ENCODE measurements around the gene HSPE1. TPM values are rescaled to one million over a fixed set of nuclear protein-coding genes. Genes with fewer than 3 reads are reported as not detected.
"Not testable (repeated sequence)": the region's sequence is repeated elsewhere in the genome, so short reads cannot be mapped to it uniquely, and the experiment has no call there.

HSPE1 gene
- total RNA-seq, 1 experiment from 2014 or later, result 343 TPM

DNA sequence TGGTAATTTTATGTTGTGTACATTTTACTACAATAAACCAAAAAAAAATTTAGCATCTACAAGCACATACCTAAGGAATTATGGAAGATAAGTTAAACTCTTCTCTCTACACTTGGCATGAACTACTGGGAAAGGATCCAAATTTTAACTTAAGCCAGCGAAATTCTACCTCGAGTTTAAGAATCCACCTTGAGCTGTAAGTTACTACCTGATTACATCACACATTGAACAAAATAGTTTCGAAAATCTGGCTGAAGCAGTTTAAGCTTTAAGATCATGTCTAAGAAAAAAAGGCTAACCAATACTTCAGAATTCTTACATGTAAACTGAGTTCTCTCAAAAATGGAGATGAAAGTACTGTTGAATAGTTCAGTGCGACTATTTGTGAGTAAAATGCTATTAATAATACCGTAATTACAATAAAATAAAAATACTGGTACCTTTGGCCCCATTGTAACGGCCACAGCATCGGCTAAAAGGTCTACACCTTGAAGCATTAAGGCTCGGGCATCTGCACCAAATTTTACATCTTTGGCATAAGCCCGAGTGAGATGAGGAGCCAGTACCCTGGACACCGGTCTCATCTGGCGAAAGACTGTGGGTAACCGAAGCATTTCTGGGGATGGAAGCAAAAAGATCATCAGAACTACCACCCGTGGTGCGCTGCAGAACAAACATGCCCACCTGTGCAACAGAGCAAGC, 1.8 kb upstream of the HSPE1 start:
- DNase-seq (ENCODE audit: extremely low read depth, low read depth), result no peak

DNA sequence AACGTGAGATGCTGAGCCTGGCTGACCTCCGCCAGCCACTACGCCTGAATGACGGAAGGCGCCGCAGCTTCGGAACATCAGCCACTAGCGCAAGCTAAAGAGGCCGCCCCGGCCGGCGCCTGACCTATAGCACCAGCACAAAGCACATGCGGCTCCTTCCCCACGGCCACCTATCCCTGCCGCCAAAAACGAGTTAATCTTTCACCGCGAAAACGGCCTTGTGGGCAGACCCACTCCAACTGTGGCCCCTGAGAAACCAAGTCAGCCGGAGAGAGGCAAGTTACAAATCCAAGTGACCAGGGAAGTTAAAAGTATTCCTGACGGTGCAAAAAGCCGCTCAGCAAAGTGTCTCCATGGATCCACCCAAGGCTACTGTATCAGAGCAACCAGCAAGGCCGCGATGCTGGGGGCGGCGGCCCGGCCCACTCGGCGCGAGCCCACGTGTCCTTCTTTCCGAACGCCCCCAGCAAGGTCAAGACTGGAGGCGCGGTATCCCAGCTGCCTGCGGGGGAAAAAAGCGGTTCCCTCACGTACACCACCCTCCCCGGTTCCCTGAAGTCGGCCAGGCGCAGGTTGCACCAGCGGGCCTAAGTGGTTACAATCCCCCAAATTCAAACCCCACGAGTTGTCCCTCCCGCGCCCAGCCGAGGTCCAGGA, 1.1 kb upstream of the HSPE1 start:
- DNase-seq (ENCODE audit: extremely low read depth, low read depth), result no peak

DNA sequence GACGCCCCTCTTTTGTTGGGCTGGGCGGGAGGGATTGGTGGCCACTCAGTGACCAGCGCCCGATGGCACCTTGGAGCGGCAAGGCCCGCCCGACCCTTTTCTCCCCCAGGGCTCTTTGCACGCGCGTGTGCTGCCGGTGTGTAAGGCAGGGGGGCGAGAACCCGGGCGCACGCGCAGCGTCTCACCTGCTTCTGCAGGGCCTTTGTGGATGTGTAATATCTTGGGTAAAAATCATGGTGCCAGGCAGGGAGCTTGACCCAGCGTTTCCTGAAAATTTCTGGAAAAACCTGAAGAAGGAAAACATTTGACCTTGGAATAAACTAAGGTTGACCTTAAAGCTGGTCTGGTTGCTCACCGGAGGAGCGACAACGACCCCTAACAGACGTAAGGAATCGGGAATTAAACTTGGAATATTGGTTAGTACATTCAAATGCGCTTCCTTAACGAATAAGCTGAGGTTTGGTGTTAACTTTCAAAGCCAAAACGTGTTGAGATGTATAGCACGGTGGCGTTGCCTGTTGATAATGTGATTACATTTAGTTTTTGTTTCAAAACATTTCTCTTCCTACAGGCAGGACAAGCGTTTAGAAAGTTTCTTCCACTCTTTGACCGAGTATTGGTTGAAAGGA, 438 bp downstream of the HSPE1 start:
- DNase-seq (ENCODE audit: extremely low read depth, low read depth), result no peak

DNA sequence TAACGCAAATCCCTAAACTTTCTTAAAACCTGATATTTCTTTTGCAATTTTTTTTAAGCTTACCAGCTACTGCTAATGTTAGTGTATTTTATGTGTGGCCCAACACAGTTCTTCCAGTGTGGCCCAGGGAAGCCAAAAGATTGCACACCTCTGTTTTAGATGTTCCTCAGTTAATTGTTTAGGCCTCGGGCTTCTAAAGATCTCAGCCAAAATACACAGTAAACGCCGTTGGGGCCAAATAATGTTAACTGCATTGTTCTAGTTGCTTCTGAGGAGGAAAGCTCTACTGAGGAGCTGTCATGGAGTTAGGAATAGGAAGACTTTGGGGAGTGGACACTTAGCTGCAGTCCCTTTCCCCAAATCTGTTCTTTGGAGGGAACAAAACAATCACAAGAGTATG, 2.0 kb downstream of the HSPE1 start:
- DNase-seq (ENCODE audit: extremely low read depth, low read depth), result no peak

DNA sequence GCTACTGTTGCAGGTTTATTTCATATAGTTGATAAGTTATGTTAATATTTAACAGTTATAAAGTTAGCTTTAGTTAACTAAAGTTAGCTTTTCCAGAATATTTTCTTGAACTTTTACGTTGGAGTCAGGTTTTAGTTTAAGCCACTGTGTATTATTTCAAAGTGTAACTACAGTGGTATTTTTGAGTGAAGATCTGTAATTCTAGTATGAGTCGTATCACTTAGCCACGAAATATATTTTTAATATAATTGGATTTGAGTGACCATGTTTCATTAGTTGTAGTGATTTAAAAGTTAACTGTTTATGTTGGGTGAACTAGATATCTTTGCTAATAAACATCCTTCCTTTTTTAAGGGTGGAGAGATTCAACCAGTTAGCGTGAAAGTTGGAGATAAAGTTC, 2.5 kb downstream of the HSPE1 start:
- no peak for DNase-seq (ENCODE audit: extremely low read depth, low read depth)

DNA sequence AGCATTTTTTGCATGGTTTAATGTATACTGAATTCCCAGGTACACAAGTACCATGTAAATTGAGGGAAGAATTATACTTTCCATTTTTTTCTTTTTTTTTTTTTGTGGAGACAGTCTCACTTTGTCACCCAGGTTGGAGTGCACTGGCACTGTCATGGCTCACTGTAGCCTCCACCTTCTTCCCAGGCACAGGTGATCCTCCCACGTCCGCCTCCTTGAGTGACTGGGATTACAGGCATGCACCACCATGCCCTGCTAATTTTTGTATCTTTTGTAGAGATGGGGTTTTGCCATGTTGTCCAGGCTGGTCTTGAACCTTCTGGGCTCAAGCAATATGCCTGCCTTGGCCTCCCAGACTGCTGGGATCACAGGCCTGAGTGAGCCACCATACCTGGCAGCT, 3.8 kb downstream of the HSPE1 start:
- no peak for DNase-seq (ENCODE audit: extremely low read depth, low read depth)

DNA sequence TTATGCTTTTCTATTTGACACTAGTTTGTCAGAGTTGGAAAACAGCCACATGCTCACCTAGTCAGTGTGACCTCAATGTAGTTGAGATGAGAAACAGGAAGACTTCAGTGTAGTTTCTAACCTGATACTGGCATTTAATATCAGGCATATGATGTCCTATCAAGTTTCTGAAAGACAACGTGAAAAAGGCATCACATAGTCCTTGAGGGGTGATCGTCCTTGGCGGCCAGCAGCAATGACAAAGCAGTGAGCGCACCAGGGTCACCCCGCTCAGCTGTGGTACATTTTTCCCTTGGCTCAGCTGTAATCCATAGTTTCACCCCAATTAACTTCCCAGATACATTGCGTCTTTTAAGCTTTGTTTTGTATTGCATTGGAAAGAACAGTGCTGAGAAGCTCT, 4.3 kb downstream of the HSPE1 start:
- DNase-seq (ENCODE audit: extremely low read depth, low read depth), result no peak

DNA sequence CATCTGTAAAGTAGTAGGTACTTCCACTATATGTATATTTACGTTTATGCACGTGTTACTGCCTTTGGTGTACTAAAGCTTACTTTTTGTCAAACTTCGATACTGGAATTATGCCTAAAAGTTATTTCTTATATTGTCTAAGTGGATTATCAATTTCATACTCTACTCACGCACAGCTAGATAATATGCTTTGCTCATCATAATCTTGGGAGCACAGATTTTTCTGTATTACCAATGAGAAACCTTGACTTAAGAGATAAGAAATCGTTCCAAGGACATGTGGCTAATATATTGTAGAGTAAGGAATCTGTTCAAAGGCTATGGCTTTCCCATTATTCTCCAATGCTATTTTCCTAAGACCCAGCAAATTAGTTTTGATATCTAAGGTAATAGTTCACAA, 6.5 kb downstream of the HSPE1 start:
- DNase-seq (ENCODE audit: extremely low read depth, low read depth), result no peak

DNA sequence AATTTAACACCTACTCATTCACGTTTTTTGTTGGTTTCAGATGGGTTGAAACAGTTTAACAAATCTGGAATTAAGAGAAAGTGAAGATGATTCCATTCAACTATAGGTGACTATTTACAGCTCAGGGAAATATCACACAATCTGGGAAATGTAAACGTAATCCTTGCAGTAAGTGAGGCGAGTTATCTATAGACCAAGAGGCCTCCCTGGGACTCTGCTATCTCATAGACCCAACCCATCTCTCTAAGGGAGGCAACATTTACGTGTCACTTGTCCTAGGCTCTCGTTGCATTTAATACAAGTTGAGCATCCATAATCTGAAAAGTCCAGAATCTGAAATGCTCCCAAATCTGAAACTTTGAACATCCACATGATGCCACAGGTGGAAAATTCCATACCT, 13.7 kb downstream of the HSPE1 start:
- no peak for DNase-seq (ENCODE audit: extremely low read depth, low read depth)

DNA sequence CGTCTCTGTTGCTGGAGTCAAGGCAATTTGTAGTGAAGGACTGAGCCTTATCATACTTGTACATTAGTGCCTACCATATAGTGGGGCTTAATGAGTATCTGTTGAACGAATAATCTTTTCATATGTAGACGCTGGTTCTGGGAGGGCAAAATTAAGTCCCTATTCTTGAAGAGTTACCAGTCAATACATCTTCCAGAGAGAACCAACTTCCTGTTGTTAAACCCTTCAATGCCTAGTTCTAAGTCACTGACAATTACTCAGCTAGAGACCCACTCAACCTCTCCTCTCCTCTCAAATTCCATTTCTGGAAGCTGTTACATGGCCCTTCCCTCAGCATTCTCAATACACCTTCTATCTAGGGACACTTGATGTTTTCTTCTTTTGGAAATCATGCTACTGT, 14.6 kb downstream of the HSPE1 start:
- DNase-seq (ENCODE audit: extremely low read depth, low read depth), result no peak

DNA sequence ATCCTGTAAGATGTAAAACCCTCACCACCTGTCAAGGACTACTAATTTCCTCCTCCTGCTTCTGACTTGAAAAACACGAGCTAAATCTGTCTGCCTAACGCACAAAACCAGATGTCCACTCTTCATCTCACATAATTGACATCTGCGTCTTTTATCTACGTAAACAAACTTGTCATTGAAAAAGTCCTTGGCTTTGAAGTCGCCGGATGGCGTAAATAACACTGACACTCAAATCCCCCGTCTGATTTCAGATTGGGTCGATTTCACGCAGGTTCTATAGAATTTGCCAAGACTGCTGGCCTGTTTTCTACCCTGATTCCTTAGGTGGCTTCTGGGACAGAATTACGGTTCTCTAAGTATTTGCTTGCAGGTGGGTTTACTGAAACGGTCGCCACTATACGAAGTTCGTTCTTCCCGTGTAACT, 15.1 kb downstream of the HSPE1 start:
- peak; percentile 96 for DNase-seq (ENCODE audit: extremely low read depth, low read depth)

DNA sequence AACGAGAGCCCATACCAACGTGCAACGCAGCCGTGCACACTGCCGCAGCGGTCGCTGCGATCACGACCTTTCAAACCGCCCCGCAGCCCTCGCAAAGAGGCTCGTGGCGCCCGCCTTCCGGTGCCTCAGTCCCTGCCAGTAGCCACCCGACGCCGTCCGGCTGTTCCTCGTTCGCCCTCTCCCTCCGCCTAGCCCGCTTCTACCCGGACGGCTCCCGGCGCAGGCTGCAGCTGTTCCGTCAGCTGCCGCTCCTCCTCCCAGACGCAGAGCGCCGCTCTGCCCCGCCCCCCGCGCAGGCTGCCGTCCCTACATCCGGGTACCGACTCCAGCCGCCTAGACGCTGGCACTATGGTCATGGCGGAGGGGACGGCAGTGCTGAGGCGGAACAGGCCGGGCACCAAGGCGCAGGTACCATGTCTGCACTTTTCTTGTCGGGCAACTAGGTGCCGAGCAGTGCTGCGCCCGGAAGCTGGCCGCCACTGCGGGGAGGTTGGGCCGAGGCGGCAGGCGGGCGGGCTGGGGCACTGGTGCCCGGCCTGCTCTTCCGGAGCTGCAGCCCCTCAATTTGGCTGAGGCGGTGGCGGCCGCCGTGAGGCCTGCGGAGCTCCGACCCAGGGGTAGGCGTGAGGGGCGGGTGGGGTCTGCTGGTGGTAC, 15.7 kb downstream of the HSPE1 start, which contains the start of gene MOB4:
Gene MOB4, plus strand, starts transcription at position 328 of the 654 bp plus-strand sequence. Its CDS starts 21 bp downstream, at position 349.
- DNase-seq (ENCODE audit: extremely low read depth, low read depth), result peak; percentile 92

DNA sequence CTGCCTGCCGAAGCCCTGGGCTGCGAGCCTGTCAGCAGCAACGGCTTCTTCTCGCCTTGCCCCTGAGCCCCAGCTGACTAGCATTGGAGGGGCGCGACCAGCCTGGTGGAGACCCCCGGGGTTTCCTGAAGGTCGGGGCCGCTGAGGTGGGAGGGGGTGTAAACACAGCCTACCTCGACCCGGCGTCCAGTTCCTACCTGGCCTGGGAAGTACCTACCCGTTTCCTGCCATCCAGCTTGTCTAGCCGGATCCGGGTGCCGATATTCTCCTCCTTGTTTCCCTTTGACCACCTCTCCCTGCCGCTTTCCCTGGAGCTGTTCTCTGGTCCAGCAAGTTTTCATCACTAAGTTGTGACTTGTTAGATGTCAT, 16.2 kb downstream of the HSPE1 start:
- no peak for DNase-seq (ENCODE audit: extremely low read depth, low read depth)

DNA sequence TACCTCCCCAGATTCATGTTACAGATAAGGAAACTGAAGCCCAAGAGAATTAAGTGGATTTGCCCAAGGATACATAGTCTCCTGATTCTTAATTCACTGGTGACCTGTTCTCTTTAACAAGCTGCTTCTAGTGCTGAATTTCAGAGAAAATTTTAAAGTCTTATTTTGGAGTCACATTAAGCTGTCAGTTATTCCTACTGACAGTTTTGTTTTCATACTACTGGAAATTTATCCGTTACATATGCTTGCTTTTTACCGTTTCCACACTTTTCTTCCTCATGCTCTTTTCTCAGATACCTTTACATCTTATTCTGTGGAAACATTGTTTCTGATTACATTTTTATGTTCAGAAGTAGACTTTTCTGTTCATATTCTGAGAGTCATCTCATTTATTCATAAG, 17.0 kb downstream of the HSPE1 start:
- DNase-seq (ENCODE audit: extremely low read depth, low read depth), result no peak

DNA sequence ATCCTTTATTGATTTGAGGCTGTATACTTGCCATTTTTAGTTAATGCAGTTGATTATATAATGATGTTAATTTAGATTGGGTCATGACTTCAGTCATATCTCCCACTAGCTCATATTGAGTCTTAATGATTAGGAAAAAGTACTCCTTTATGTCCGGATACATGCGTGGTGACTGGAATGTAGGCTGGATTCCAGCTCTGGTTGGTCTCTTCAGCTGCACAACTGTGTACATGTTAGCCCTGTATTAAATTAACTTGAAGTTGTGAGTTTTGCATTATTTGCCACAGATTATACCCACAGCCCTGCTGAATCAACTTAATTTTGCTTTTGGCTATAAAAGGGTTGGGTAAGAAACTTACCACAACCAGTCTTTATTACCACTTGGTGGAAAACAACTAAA, 38.2 kb downstream of the HSPE1 start:
- DNase-seq (ENCODE audit: extremely low read depth, low read depth), result no peak

DNA sequence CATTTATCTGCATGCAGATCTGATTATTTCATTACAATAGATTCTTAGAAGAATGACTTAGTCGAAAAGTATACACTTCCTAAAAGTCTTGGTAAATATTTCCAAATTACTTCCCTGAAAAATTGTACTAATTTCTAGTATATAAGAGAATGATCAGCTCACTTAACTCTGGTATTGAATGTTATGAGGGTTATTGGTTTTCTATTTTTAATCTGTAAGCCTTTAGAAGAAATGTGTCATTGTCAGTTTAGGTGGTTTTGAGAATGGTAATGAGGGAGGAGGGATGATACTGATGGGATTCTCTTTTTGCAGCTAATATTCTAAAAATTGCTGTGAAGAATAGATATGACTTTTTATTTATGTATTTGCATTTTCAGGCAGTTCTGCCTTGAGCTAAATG, 39.6 kb downstream of the HSPE1 start:
- no peak for DNase-seq (ENCODE audit: extremely low read depth, low read depth)

DNA sequence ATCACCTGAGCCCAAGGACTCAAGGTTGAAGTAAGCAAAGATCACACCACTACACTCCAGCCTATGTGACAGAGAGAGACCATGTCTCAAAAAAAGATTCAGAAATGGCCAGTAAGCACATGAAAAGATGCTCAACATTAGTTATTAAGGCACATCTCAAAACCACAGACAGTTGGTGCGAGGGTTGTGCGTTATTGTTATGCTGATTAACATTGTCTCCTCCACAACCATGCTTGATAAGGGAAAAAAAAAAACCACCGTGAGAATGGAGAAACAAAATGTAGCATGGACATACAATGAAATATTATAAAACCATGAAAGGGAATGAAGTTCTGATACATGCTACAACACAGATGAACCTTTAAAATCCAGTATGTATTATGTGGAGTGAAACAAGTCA, 43.0 kb downstream of the HSPE1 start:
- DNase-seq (ENCODE audit: extremely low read depth, low read depth), result no peak

DNA sequence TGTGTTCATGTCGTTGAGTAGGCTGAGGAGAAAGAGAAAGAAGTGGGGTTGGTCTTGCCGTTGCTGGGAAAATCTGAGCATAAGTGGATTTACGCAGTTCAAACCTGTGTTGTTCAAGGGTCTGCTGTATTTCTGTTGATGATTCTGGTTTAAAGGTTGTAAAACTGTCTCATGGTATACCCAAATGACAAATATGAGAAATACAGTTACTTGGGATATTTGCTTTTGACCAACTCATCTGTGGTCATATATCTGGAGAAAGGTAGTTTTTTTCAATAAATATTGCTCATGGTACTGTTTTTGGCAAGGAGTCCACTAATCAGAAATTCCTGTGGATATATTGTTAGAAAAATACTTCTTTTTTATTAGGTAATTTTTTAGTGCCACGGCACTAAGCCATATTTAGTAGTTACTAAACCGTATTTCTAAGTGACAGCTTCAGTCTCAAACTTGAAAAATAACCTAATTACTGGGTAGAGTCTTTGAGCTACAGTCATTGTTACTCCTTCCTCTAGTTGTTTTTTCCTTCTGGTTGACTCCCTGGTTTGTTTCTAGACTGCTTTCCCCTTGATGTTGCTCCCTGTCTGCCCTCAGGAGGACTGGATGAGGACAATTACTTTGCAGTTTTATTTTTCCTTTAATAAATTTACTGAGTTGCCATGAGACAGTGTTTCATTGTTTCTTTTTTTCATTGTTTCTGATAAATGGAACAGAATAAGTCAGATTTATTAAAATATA, 47.2 kb downstream of the HSPE1 start:
- no peak for DNase-seq (ENCODE audit: extremely low read depth, low read depth)

DNA sequence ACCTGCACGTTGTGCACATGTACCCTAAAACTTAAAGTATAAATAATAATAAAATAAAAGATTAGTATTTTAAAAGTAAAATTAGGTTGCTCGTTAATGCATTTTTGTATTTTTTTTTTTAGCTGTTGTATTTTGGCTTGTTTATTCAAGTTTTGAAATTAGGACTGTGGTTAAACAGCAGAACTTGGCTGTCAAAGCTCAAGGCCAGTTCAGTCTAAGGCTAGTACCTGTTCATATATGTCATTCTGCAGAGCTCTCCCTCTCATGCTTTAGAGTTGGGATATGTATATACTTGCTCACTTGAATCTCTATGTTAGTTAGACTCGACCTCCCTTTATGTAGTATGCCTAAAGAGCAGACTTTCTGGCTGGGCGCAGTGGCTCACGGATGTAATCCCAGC, 48.4 kb downstream of the HSPE1 start:
- no peak for DNase-seq (ENCODE audit: extremely low read depth, low read depth)

DNA sequence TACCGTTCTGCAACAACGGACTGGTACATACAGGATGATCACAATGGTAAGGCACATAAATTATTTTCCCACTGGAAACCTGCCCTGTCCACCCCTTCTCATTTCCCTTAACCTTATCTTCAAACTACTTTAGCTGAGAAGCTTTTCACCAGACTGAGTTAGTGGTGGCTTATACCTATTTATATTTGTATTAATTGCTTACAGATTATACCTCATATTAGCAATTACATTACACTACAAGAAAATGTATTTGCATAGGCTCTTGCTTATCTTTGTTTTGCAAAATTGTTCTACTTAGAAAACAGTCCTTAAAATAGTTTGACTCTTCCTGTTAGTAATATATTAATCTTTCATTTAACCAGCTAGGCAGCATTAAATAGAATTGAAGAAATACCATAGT, 51.1 kb downstream of the HSPE1 start:
- not testable (repeated sequence) for DNase-seq (ENCODE audit: extremely low read depth, low read depth)

Measured in NCI-H460 (cell line).